ENCODE measurements around the gene OTUD3. TPM values are rescaled to one million over a fixed set of nuclear protein-coding genes. Genes with fewer than 3 reads are reported as not detected.

Gene OTUD3
- total RNA-seq, 2 experiments from 2014 or later = 7.3 to 8.7 TPM

- no peaks in the 10 kb centered on the region for H3K4me1 Mint-ChIP-seq (ENCODE audit: low read depth)
- H3K27me3 Mint-ChIP-seq = peaks cover 13% of the 10 kb centered on the region
- CTCF ChIA-PET = no interaction called here
- TF ChIP-seq CTCF (IDR thresholded peaks at IDR 0.05) = no peak
- intact Hi-C loops (cut with micrococcal nuclease) = no loop called here
- H3K9me3 Mint-ChIP-seq = no peaks in the 10 kb centered on the region
- POLR2A ChIA-PET = no interaction called here
- H3K4me3 Mint-ChIP-seq = no peak overlapping the region
- ATAC-seq (no peak), DNase-seq (no peak)
- no peak overlapping the region for H3K27ac Mint-ChIP-seq
- no peaks in the 10 kb centered on the region for H3K36me3 Mint-ChIP-seq (ENCODE audit: low read depth)
Observed at GRCh38 chr1:19942088-19942487, 59.9 kb downstream of the OTUD3 start.

GRCh38 chr1:19942657-19943056, 60.5 kb downstream of the OTUD3 start:
- Mint-ChIP-seq H3K27ac (no peak overlapping the region), H3K9me3 (no peaks in the 10 kb centered on the region), H3K4me1 (ENCODE audit: low read depth) (no peaks in the 10 kb centered on the region), H3K36me3 (ENCODE audit: low read depth) (no peaks in the 10 kb centered on the region), H3K4me3 (no peak overlapping the region), H3K27me3 (peaks cover 13% of the 10 kb centered on the region)
- ATAC-seq = no peak
- CTCF ChIA-PET = no interaction called here
- no peak for TF ChIP-seq CTCF (IDR thresholded peaks at IDR 0.05)
- no peak for DNase-seq
- intact Hi-C loops (cut with micrococcal nuclease) = no loop called here
- POLR2A ChIA-PET = no interaction called here

GRCh38 chr1:19945914-19946313, 63.7 kb downstream of the OTUD3 start:
- no peak for TF ChIP-seq CTCF (IDR thresholded peaks at IDR 0.05)
- Mint-ChIP-seq H3K27me3 (peaks cover 19% of the 10 kb centered on the region), H3K27ac (no peak overlapping the region), H3K9me3 (no peaks in the 10 kb centered on the region), H3K4me1 (ENCODE audit: low read depth) (no peaks in the 10 kb centered on the region), H3K36me3 (ENCODE audit: low read depth) (no peaks in the 10 kb centered on the region), H3K4me3 (no peak overlapping the region)
- CTCF ChIA-PET = no interaction called here
- no peak for ATAC-seq
- intact Hi-C loops (cut with micrococcal nuclease) = no loop called here
- POLR2A ChIA-PET = no interaction called here
- no peak for DNase-seq

- no peak overlapping the region for H3K4me3 Mint-ChIP-seq
- H3K36me3 Mint-ChIP-seq (ENCODE audit: low read depth) = no peaks in the 10 kb centered on the region
- ATAC-seq = no peak
- no peak overlapping the region for H3K27ac Mint-ChIP-seq
- TF ChIP-seq CTCF (IDR thresholded peaks at IDR 0.05) = no peak
- no peaks in the 10 kb centered on the region for H3K9me3 Mint-ChIP-seq
- no peak for DNase-seq
- CTCF ChIA-PET = no interaction called here
- POLR2A ChIA-PET = no interaction called here
- H3K4me1 Mint-ChIP-seq (ENCODE audit: low read depth) = no peaks in the 10 kb centered on the region
- intact Hi-C loops (cut with micrococcal nuclease) = no loop called here
- peaks cover 19% of the 10 kb centered on the region for H3K27me3 Mint-ChIP-seq
Observed at GRCh38 chr1:19946331-19946751, 64.1 kb downstream of the OTUD3 start.

- Mint-ChIP-seq H3K9me3 (no peaks in the 10 kb centered on the region), H3K4me1 (ENCODE audit: low read depth) (no peaks in the 10 kb centered on the region), H3K4me3 (no peak overlapping the region), H3K27ac (no peak overlapping the region), H3K36me3 (ENCODE audit: low read depth) (no peaks in the 10 kb centered on the region), H3K27me3 (peaks cover 20% of the 10 kb centered on the region)
- ChIA-PET POLR2A (no interaction called here), CTCF (no interaction called here)
- TF ChIP-seq CTCF (IDR thresholded peaks at IDR 0.05) = no peak
- ATAC-seq (no peak), DNase-seq (no peak)
- intact Hi-C loops (cut with micrococcal nuclease) = no loop called here
Observed at GRCh38 chr1:19946971-19947370, 64.8 kb downstream of the OTUD3 start.

Measured in activated CD8-positive, alpha-beta T cell treated with anti-CD3 and anti-CD28 coated beads for 36 hours (primary cell).